ENCODE measurements around the gene KBTBD13.
"Not testable (repeated sequence)": the region's sequence is repeated elsewhere in the genome, so short reads cannot be mapped to it uniquely, and the experiment has no call there.

Gene KBTBD13

GRCh38 chr15:65038428-65038827 lies 38.1 kb upstream of the KBTBD13 start:
- Mint-ChIP-seq H3K4me3 (no peak overlapping the region), H3K4me1 (peaks cover 45% of the 10 kb centered on the region), H3K36me3 (ENCODE audit: low read depth) (no peaks in the 10 kb centered on the region), H3K9me3 (no peaks in the 10 kb centered on the region), H3K27ac (no peak overlapping the region), H3K27me3 (ENCODE audit: low read depth, poor library complexity) (no peaks in the 10 kb centered on the region)
- no peak for DNase-seq
- TF ChIP-seq CTCF (IDR thresholded peaks at IDR 0.05) = no peak

DNA sequence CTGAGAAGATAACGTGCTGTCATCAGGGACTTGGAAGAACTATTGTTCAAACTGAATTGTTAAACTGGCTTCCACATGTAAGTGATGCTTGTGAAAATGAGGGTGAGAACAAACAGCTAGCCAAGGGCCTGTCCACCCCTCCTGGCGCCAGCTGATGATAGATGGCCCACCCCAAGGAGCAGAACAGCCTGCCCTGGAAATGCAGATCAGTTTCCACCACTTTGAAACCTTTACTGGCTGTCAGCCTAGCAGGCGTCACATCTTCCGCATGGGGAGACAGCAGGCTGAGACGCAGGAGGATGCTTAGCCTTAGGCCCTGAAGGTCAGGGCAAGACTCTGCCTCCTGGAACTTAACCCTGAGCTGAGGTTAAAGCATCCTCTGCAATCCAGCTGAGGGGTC lies 37.7 kb upstream of the KBTBD13 start:
- DNase-seq = peak; percentile 37
- peaks cover 45% of the 10 kb centered on the region for H3K4me1 Mint-ChIP-seq
- no peaks in the 10 kb centered on the region for H3K36me3 Mint-ChIP-seq (ENCODE audit: low read depth)
- peaks cover under 1% of the 10 kb centered on the region for H3K27me3 Mint-ChIP-seq (ENCODE audit: low read depth, poor library complexity)
- H3K9me3 Mint-ChIP-seq = no peaks in the 10 kb centered on the region
- no peak overlapping the region for H3K4me3 Mint-ChIP-seq
- no peak overlapping the region for H3K27ac Mint-ChIP-seq
- TF ChIP-seq CTCF (IDR thresholded peaks at IDR 0.05) = no peak

- no peaks in the 10 kb centered on the region for H3K36me3 Mint-ChIP-seq (ENCODE audit: low read depth)
- DNase-seq = no peak
- no peaks in the 10 kb centered on the region for H3K9me3 Mint-ChIP-seq
- TF ChIP-seq CTCF (IDR thresholded peaks at IDR 0.05) = no peak
- no peak overlapping the region for H3K27ac Mint-ChIP-seq
- H3K27me3 Mint-ChIP-seq (ENCODE audit: low read depth, poor library complexity) = peaks cover 3% of the 10 kb centered on the region
- peaks cover 55% of the 10 kb centered on the region for H3K4me1 Mint-ChIP-seq
- no peak overlapping the region for H3K4me3 Mint-ChIP-seq
These were observed 36.1 kb upstream of the KBTBD13 start for GRCh38 chr15:65040461-65040860.

GRCh38 chr15:65041787-65042186 lies 34.8 kb upstream of the KBTBD13 start:
- Mint-ChIP-seq H3K27me3 (ENCODE audit: low read depth, poor library complexity) (peaks cover 3% of the 10 kb centered on the region), H3K36me3 (ENCODE audit: low read depth) (no peaks in the 10 kb centered on the region), H3K9me3 (no peaks in the 10 kb centered on the region), H3K4me3 (no peak overlapping the region), H3K27ac (no peak overlapping the region), H3K4me1 (peaks cover 58% of the 10 kb centered on the region)
- no peak for DNase-seq
- no peak for TF ChIP-seq CTCF (IDR thresholded peaks at IDR 0.05)

- no peak overlapping the region for H3K4me3 Mint-ChIP-seq
- no peak for TF ChIP-seq CTCF (IDR thresholded peaks at IDR 0.05)
- H3K27me3 Mint-ChIP-seq (ENCODE audit: low read depth, poor library complexity) = peaks cover 9% of the 10 kb centered on the region
- H3K4me1 Mint-ChIP-seq = peaks cover 63% of the 10 kb centered on the region
- H3K36me3 Mint-ChIP-seq (ENCODE audit: low read depth) = no peaks in the 10 kb centered on the region
- H3K9me3 Mint-ChIP-seq = no peaks in the 10 kb centered on the region
- no peak for DNase-seq
- peak overlapping the region; percentile 74 for H3K27ac Mint-ChIP-seq
These were observed 33.7 kb upstream of the KBTBD13 start for GRCh38 chr15:65042776-65043327.

- H3K36me3 Mint-ChIP-seq (ENCODE audit: low read depth); H3K9me3 Mint-ChIP-seq; H3K4me3 Mint-ChIP-seq; DNase-seq; H3K27ac Mint-ChIP-seq: not testable (repeated sequence)
- H3K4me1 Mint-ChIP-seq = peaks cover 60% of the 10 kb centered on the region
- H3K27me3 Mint-ChIP-seq (ENCODE audit: low read depth, poor library complexity) = peaks cover 13% of the 10 kb centered on the region
These were observed 32.3 kb upstream of the KBTBD13 start for GRCh38 chr15:65044218-65044617.

Measured in nephron progenitor cell (in vitro differentiated cells).